ENCODE measurements around the gene MAPK12.

- TF ChIP-seq CTCF (conservative IDR thresholded peaks at IDR 0.05; ENCODE audit: low read length) (no peak), EZH2phosphoT487 (IDR thresholded peaks at IDR 0.05; ENCODE audit: borderline replicate concordance) (no peak)
Measured at GRCh38 chr22:50215297-50216054, 46.0 kb downstream of the MAPK12 start.
